ENCODE results near the gene MAP3K4.

- TF ChIP-seq GLIS3 (CRISPR knock-in tag; IDR thresholded peaks at IDR 0.05), result no peak
- no peak for TF ChIP-seq ZFP30 (CRISPR knock-in tag; IDR thresholded peaks at IDR 0.05)
- no peak for TF ChIP-seq BACH2 (CRISPR knock-in tag; IDR thresholded peaks at IDR 0.05; ENCODE audit: borderline replicate concordance)
- no peak for TF ChIP-seq ISL1 (CRISPR knock-in tag; IDR thresholded peaks at IDR 0.05)
- TF ChIP-seq TCF4 (CRISPR knock-in tag; IDR thresholded peaks at IDR 0.05; ENCODE audit: borderline replicate concordance), result no peak
- no peak for TF ChIP-seq PATZ1 (CRISPR knock-in tag; IDR thresholded peaks at IDR 0.05; ENCODE audit: borderline replicate concordance)
- TF ChIP-seq TOX (CRISPR knock-in tag; IDR thresholded peaks at IDR 0.05; ENCODE audit: borderline replicate concordance), result no peak
- TF ChIP-seq OSR1 (CRISPR knock-in tag; IDR thresholded peaks at IDR 0.05), result no peak
- no peak for TF ChIP-seq ZNF8 (CRISPR knock-in tag; IDR thresholded peaks at IDR 0.05)
Observed at GRCh38 chr6:160945516-160946177, 45.9 kb upstream of the MAP3K4 start.
